ENCODE measurements around the gene GRIFIN.
"Not testable (repeated sequence)": the region's sequence is repeated elsewhere in the genome, so short reads cannot be mapped to it uniquely, and the experiment has no call there.

The GRIFIN gene

DNA sequence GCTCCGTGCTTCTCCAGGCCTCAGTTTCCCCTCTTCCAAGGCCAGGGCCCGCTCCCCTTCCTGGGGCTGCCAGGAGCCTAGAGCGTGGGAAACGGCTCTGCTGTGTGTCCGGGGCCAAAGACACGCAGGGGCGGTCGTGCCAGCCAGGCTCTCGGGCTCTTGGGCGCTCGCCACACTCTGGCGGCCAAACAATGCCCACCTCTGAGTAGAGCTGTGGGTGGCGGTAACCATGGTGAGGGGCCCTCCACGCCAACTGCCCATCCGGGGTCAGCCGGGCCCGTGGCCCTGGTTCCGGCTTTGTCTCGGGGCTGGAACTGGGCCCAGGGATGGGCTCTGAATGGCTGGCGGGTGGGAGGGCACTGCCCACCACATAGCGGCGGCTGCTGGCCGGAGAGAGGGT is 16.0 kb downstream of the GRIFIN start:
- no peak overlapping the region for H3K4me3 Mint-ChIP-seq
- TF ChIP-seq CTCF (IDR thresholded peaks at IDR 0.05; ENCODE audit: unreplicated experiment in 3 of 3): no peak
- no peaks in the 10 kb centered on the region for H3K36me3 Mint-ChIP-seq (ENCODE audit: low read depth)
- H3K9me3 Mint-ChIP-seq: peaks cover 12% of the 10 kb centered on the region
- H3K4me1 Mint-ChIP-seq: no peaks in the 10 kb centered on the region
- no peaks in the 10 kb centered on the region for H3K27me3 Mint-ChIP-seq (ENCODE audit: low read depth)
- no peak overlapping the region for H3K27ac Mint-ChIP-seq

- Mint-ChIP-seq H3K4me3 (no peak overlapping the region), H3K36me3 (ENCODE audit: low read depth) (no peaks in the 10 kb centered on the region), H3K27ac (no peak overlapping the region), H3K9me3 (peaks cover 14% of the 10 kb centered on the region), H3K27me3 (ENCODE audit: low read depth) (no peaks in the 10 kb centered on the region), H3K4me1 (no peaks in the 10 kb centered on the region)
- no peak for TF ChIP-seq CTCF (IDR thresholded peaks at IDR 0.05; ENCODE audit: unreplicated experiment in 3 of 3)
Measured at GRCh38 chr7:2459674-2460073, 16.5 kb downstream of the GRIFIN start.

DNA sequence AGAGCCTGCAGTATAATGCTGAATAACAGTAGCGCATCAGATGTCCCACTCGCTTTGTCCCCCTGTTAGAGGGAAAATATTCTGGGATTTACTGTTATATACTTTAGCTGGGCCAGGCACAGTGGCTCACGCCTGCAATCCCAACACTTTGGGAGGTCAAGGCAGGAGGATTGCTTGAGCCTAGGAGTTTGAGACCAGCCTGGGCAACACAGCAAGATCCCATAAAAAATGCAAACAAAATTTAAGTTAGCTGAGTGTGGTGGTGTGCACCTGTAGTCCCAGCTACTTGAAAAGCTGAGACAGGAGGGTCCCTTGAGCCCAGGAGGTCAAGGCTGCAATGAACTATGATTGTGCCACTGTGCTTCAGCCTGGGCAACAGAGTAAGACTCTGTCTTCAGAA is 22.3 kb downstream of the GRIFIN start:
- not testable (repeated sequence) for H3K4me3 Mint-ChIP-seq; H3K27me3 Mint-ChIP-seq (ENCODE audit: low read depth); H3K4me1 Mint-ChIP-seq; H3K27ac Mint-ChIP-seq; H3K36me3 Mint-ChIP-seq (ENCODE audit: low read depth)
- peaks cover 14% of the 10 kb centered on the region for H3K9me3 Mint-ChIP-seq

GRCh38 chr7:2452643-2453270 is 23.4 kb downstream of the GRIFIN start:
- no peak for TF ChIP-seq CTCF (IDR thresholded peaks at IDR 0.05; ENCODE audit: unreplicated experiment in 3 of 3)
- H3K9me3 Mint-ChIP-seq: peaks cover 14% of the 10 kb centered on the region
- no peak overlapping the region for H3K4me3 Mint-ChIP-seq
- H3K27me3 Mint-ChIP-seq (ENCODE audit: low read depth): peaks cover 3% of the 10 kb centered on the region
- H3K27ac Mint-ChIP-seq: no peak overlapping the region
- no peaks in the 10 kb centered on the region for H3K4me1 Mint-ChIP-seq
- H3K36me3 Mint-ChIP-seq (ENCODE audit: low read depth): no peaks in the 10 kb centered on the region

- no peak for TF ChIP-seq CTCF (IDR thresholded peaks at IDR 0.05; ENCODE audit: unreplicated experiment in 3 of 3)
- H3K27me3 Mint-ChIP-seq (ENCODE audit: low read depth): peaks cover 3% of the 10 kb centered on the region
- H3K4me3 Mint-ChIP-seq: peak overlapping the region in 2 of 3 experiments; percentile 21 to 32
- no peaks in the 10 kb centered on the region for H3K4me1 Mint-ChIP-seq
- H3K9me3 Mint-ChIP-seq: peaks cover 14% of the 10 kb centered on the region
- H3K36me3 Mint-ChIP-seq (ENCODE audit: low read depth): no peaks in the 10 kb centered on the region
- no peak overlapping the region for H3K27ac Mint-ChIP-seq
Measured at GRCh38 chr7:2452074-2452507, 24.1 kb downstream of the GRIFIN start.

GRCh38 chr7:2451171-2452073 is 24.8 kb downstream of the GRIFIN start:
- H3K27ac Mint-ChIP-seq: no peak overlapping the region
- no peaks in the 10 kb centered on the region for H3K4me1 Mint-ChIP-seq
- TF ChIP-seq CTCF (IDR thresholded peaks at IDR 0.05; ENCODE audit: unreplicated experiment in 3 of 3): peak; percentile 84 to 89 (median 88)
- no peaks in the 10 kb centered on the region for H3K36me3 Mint-ChIP-seq (ENCODE audit: low read depth)
- peak overlapping the region in 2 of 3 experiments; percentile 21 to 32 for H3K4me3 Mint-ChIP-seq
- H3K27me3 Mint-ChIP-seq (ENCODE audit: low read depth): peaks cover 3% of the 10 kb centered on the region
- peaks cover 10% of the 10 kb centered on the region for H3K9me3 Mint-ChIP-seq
